ENCODE results near the gene EXOC7.
"Not testable (repeated sequence)": the region's sequence is repeated elsewhere in the genome, so short reads cannot be mapped to it uniquely, and the experiment has no call there.

The EXOC7 gene

GRCh38 chr17:76071531-76072147 lies 31.9 kb downstream of the EXOC7 start:
- no peak for DNase-seq

DNA sequence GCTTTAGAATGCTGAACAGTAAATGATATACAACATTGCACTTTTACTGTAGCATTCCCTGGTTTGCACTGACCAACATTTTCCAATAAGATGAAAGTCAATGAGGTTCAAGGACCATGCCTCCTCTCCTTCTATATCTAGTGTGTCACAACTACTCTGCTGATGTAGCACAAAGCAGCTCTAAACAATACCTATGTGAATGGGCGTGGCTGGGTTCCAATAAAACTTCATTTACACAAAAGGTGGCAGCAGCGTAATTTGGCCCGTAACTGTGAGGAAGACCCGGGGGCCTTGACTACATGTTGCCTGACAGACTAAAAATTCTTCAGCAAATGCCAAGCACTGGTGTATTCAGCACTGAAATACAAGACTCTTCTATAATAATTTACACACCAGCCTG lies 37.8 kb downstream of the EXOC7 start:
- DNase-seq = no peak

DNA sequence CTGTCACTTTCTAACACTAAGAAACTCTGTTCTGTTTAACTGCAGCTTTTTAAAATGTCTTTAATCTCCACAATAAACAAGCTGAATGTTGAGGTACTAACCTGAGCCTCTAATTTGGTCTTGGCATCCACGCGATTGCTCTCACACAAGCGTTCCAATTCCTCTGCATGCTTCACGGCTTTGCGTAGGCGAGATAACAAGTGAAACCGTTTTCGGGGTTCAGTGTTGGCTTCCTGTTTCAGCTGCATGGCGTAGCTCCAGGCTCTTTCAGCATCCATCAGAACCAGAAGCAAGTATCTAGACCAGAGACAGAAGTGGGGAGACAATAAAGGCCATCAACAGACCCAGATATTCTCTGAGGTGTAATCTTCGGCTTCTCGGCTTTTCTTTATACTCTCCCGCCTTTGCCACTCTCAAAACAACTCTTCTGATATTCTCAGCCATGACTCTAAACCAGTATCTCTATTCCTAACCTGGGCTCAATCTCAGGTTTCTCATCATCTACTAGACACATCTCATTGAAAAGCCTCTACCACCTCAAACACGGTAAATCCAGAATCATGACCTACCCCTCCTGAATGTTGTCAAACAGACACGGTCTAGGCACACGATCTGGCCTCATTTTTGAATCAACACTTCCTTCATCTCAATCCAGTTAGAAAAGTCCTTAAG lies 39.6 kb downstream of the EXOC7 start:
- no peak for DNase-seq

- not testable (repeated sequence) for DNase-seq
These were observed 45.3 kb downstream of the EXOC7 start for GRCh38 chr17:76058264-76058663.

DNA sequence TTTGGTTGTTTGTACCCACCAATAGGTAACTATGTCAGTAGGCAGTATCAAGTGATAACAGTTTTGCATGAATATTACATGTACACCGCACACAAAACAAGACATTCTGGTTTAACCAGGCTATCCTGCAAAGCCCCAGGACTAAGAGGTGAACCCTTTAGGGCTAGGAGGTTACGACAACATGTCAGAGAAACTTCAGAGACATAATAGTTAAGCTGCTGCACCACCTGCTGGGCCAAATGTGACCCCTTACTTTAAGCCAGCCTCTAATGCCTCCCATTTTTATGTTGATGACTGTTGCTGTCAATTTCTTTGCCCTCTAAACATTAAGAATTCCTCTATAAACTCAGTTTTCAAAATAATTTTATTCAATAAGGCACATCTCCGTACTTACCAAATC lies 46.7 kb downstream of the EXOC7 start:
- DNase-seq = no peak

- no peak for DNase-seq
These were observed 49.5 kb downstream of the EXOC7 start for GRCh38 chr17:76054112-76054476.

GRCh38 chr17:76053246-76054111 lies 50.1 kb downstream of the EXOC7 start:
- no peak for DNase-seq

GRCh38 chr17:76051561-76051960 lies 52.0 kb downstream of the EXOC7 start:
- no peak for DNase-seq

DNA sequence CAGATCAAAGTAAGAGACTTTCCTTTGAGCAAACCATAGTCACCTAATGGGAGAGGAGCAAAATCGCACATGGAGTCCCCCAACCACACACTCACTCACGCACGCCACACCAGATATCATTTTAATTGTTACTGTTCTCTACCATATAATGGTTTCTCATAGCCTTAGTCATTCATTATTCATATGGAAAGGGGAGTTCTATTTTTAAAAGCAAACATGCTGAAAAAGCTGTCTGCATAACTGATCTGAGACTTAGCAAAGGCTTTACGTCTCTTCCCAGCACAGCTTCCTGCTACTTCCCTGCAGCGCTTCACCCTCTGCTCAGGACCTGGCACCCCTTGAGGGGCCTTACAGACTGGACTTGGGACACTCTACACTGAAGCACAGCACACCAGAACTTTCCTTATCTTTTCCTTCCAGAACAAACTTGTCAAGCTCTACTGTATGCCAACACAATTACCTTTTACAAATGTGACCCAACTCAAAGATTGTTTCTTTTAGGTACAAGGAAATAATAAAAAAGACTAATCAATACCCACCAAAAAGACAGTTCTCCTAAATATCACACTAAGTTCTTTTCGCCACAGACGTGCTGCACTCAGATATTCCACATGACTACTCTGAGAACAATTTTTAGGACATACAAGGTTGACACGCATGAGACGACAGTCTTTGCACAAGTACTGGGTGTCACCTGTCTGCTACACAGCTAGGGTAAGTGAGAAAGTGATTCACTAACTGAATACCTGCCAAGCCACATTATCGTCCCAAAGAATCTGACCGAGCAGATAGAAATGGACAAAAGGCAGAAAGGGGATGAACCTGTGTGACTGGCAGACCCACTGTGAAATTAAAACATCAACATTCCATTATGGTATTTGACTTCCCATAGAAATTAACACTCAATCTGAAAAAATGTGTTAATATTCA lies 52.8 kb downstream of the EXOC7 start:
- no peak for DNase-seq

DNA sequence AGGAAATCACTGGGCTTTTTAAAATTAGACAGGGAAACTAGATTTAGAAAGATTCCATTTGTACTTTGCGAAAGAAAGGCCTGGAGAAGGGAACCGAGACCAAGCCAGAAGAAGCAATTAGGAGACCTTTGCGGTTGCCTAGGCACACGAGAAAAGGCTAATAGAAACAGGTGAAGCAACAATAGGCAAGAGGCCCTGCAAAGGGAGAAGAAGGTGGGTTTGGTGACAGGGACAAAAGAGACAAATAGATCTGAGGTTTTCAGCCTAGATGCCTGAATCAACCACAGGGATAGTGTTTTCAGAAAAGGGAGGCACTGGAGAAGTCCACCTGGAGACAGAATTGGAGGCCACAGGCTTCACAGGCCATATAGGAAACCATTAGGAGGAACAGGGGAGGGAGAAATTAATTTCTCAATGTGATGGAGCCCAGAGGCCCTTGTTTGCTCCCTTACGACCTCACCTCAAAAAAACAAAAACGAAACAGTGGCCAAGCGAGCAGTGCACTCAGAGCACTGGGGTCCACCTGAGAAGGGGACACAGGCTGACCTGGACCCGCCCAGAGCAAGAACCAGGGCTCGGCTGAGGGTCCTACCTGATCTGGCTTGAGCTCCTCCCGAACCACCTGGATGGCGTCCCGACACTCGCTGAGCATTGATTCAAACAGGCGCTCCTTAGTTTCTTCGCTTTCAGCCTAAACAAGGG lies 53.6 kb downstream of the EXOC7 start:
- DNase-seq = no peak

DNA sequence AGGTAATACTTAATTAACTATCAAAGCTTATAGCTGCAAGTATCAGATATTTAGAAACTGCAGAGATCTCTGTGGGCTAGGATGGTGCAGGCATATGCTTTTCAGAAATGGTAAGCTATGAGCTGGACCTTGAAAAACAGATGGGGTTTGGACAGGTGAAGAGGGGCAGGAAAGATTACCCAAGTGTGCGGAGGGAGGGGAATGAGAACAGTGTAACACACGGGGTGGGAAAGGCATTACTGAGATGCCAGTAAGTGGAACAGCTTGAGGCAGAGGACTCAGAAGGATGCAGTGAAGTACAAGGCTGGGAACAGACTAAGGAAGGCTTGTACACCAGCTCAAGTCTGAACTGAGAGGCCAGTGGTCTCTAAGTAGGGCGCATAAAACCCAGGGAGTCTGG lies 54.3 kb downstream of the EXOC7 start:
- DNase-seq = no peak

DNA sequence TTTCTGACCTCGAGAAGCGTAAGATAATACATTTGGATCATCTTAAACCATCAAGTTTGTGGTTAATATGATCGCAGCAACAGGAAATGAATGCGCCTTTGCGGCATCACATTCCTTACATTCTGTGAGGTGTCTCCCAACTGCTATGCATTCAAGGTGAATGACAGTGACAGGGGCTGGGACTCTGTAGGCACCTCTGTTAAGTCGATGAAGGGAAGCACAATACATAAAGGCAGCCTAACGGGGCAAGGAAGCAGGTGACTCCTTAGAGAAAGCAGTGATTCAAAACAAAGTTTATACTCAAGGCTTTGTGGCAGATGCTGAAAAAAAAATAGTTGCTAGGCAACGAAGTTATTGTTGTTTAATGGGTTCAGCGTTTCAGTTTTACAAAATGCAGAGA lies 54.9 kb downstream of the EXOC7 start:
- DNase-seq = no peak

DNA sequence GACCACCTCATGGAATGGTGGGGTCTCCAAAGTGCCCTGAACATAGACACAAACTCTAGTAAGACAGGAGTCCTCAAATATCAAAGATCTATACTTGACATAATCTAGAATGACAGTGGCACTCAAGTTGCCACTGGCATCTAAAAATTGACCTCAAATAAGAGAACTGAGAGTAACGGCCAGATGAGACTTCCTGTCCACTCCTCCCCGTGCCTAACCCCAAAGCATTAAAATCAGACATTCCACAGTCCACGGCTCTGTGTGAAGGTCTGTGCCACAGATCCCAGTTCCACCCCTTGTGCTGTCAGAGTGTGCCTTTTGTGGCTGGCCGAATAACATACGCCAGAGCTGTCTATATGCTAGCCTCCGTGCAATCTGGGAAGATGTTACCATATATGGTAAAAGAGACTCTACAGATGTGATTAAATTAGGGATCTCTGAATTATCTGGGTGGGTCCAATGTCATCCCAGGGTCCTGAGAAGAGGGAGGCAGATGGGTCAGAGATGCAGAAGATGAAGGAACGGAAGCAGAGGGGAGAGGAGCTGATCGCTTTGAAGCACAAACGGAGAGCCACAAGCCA lies 55.5 kb downstream of the EXOC7 start:
- DNase-seq = no peak

DNA sequence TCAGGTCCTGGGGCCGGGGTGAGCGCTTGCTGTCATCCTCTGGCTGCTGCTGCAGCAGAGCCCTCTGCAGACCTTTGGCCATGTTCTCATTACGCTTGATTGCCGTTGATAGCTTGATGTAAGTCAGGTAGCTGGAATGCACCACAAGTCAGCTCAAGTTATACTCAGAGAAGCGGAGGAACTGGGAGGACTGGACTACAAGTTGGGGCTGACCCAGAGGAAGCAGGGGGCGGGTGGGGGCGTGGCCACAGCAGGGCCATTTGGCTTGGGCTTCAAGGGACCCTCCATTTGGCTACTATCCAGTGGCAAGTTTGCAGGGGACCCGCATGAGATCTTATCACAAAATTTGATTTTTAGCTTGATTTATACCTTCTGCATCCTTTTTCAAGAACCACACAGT lies 57.5 kb downstream of the EXOC7 start:
- no peak for DNase-seq

DNA sequence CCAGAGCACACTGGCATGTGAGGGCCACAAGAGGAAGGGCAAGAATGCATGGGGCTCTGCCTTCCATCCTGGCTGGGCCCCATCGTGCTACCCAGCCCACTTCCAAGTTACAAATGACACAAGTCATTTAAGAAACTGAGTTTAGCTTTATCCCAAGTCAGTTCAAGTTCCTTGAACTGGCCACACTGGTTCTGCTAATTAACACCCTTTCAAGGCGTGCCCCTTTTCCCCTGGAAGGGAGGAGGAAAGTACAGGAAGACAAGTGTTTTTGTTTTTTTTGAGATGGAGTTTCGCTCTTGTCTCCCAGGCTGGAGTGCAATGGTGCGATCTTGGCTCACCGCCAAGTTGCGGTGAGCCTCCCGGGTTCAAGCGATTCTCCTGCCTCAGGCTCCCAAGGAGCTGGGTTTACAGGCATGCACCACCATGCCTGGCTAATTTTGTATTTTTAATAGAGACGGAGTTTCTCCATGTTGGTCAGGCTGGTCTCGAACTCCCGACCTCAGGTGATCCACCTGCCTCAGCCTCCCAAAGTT lies 59.0 kb downstream of the EXOC7 start:
- not testable (repeated sequence) for DNase-seq

- DNase-seq = not testable (repeated sequence)
These were observed 60.7 kb downstream of the EXOC7 start for GRCh38 chr17:76042868-76043267.

DNA sequence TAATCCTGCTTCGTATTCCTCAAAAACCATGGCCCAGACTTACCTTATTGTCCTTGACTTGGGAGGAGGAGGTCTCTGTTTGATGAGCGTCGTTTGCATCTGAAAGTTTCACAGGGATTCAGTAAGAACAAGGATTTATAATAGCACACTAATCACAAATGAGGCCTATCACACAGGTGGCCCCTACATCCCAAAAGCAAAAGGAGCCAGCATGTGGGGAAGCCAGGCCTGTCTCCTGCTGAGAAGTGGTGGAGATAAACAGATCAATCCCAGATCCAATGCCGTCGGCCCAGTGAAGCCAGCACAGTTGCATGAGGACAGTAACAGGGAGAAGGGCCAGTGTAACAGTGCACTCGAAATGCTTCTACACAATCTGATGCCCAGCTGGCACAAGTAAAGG lies 63.2 kb downstream of the EXOC7 start:
- no peak for DNase-seq

- no peak for DNase-seq
These were observed 64.5 kb downstream of the EXOC7 start for GRCh38 chr17:76039121-76039520.

- DNase-seq = no peak
These were observed 65.5 kb downstream of the EXOC7 start for GRCh38 chr17:76038050-76038449.

DNA sequence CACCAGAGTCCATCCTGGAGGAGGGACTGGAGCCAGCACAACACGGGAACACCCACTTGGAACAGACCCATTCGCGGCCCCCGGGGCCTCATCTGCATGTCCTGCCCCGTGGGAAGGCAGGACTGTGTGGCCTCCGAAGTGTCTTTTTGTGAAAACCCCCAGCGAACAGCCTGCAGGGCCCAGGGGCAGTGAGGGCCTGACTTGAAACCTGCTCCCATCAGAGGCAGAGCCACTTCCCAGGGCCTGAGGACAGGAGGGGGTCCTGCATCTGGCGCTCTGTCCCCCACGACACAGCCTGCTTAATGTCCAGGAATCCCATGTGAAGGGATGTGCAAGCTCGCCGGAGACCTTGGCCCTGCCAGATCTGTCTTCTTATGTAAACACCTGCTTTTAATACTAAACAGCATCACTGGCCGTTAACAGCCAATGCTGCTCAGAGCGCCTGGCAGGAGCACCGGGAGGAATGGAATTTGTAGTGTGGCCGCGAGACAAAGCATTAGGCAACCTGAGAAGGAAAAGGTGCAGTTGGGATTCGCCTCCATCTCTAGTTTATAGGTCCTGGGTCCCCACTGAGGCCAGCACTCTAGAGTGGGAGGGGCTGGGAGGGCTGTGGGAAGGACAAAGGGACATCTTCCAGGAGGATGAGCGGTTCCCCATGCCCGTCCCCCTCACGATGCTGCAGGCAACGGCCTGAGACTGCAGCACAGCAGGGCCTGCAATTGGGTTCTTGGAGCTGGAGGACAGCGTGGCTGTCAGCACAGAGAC lies 66.9 kb downstream of the EXOC7 start:
- DNase-seq = no peak
